ENCODE results near the gene OPN1MW3. TPM values are rescaled to one million over a fixed set of nuclear protein-coding genes. Genes with fewer than 3 reads are reported as not detected.
"Not testable (repeated sequence)": the region's sequence is repeated elsewhere in the genome, so short reads cannot be mapped to it uniquely, and the experiment has no call there.

The OPN1MW3 gene
- total RNA-seq, 1 experiment from 2014 or later = not detected

DNA sequence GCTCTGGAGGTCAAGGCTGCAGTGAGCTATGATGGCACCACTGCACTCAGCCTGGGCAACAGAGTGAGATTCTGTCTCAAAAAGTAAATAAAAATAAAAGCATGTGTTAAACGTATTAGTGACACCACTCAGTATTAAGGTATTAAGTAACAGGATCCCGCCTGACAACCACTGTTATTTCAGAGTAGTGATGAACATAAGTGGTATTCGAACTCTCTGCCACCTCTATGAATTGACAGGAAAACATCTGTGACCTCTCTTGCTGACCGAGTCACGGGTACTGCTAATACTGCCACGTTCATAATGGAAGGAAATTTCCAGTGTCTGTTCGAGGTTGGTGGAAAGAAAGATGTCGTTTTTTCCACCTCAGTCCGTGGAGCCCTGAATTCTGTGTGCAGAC is 30.7 kb upstream of the OPN1MW3 start:
- H4K8ac ChIP-seq (replicated peaks; ENCODE audit: insufficient read length, low read depth, low read length); H3K79me1 ChIP-seq (ENCODE audit: insufficient read depth, low read depth, low read length, poor library complexity, severe bottlenecking); H4K20me1 ChIP-seq (ENCODE audit: control insufficient read depth, insufficient read depth, insufficient read length); H3K9me3 ChIP-seq (ENCODE audit: control insufficient read depth, low read depth, low read length); H3K27me3 Mint-ChIP-seq (ENCODE audit: low read depth); H3K27me3 ChIP-seq (ENCODE audit: insufficient read depth, low read length); H3K4me1 Mint-ChIP-seq; H3K18ac ChIP-seq (ENCODE audit: insufficient read length, low read depth, low read length); H3K4me2 ChIP-seq (ENCODE audit: insufficient read depth, insufficient read length, low read length); H3T11ph ChIP-seq (ENCODE audit: low read length); H3K9ac ChIP-seq (ENCODE audit: extremely low read depth, insufficient read length, low read length); H2BK20ac ChIP-seq (ENCODE audit: low read depth, low read length, poor library complexity, severe bottlenecking); H3K4ac ChIP-seq (ENCODE audit: low read depth, low read length); H3K56ac ChIP-seq (ENCODE audit: insufficient read length, low read depth, low read length); H3K14ac ChIP-seq (ENCODE audit: insufficient read depth, low read length); H3K27ac Mint-ChIP-seq; H3K9me3 Mint-ChIP-seq; H2BK12ac ChIP-seq (ENCODE audit: insufficient read length, low read depth, low read length); DNase-seq; H2BK120ac ChIP-seq (ENCODE audit: low read depth, low read length, poor library complexity, severe bottlenecking); H3K79me2 ChIP-seq (ENCODE audit: insufficient read depth, low read length); H4K91ac ChIP-seq (ENCODE audit: insufficient read length, low read depth, low read length); H2AFZ ChIP-seq (ENCODE audit: low read length); H3K23ac ChIP-seq (ENCODE audit: insufficient read length, low read depth, low read length); H3K36me3 Mint-ChIP-seq (ENCODE audit: insufficient read depth in 1 of 3, low read depth in 3 of 3); H2AK5ac ChIP-seq (ENCODE audit: insufficient read length, low read length); H3K4me1 ChIP-seq (ENCODE audit: insufficient read depth, low read length); H2BK5ac ChIP-seq (ENCODE audit: insufficient read length, low read length); H3K27ac ChIP-seq (ENCODE audit: insufficient read length, low read depth, low read length); H3K4me3 Mint-ChIP-seq; H4K5ac ChIP-seq (ENCODE audit: insufficient read length, low read depth, low read length); H3K23me2 ChIP-seq (ENCODE audit: insufficient read length, low read depth, low read length, poor library complexity, severe bottlenecking); H2BK15ac ChIP-seq (ENCODE audit: low read depth, low read length): not testable (repeated sequence)
- WGBS (ENCODE audit: extremely low coverage, insufficient read length, low lambda C conversion rate) = no CpG with 5 or more reads among the region's 9 CpGs

DNA sequence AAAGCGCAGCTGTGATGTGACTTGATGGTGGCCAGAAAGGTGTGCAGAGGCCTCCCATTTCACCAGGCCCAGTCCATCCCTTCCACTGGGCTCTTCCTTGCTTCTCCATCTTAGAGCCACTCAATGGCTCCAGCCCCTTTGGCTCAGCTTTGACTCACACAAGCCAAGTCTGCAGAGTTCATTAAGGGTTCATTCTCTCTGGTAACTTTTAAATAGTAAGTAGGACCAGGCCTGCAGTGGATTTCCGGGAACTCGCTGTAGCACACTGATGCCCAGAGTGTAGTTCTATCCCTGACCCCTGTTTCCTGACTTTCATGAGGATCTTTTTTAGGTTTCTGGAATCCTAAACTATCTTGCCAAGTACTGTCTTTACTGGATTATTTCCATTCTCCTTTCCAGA is 25.9 kb upstream of the OPN1MW3 start:
- WGBS (ENCODE audit: extremely low coverage, insufficient read length, low lambda C conversion rate) = no CpG with 5 or more reads among the region's 3 CpGs
- H4K20me1 ChIP-seq (ENCODE audit: control insufficient read depth, insufficient read depth, insufficient read length); H3K18ac ChIP-seq (ENCODE audit: insufficient read length, low read depth, low read length); H3K9me3 Mint-ChIP-seq; H2BK20ac ChIP-seq (ENCODE audit: low read depth, low read length, poor library complexity, severe bottlenecking); H3K4ac ChIP-seq (ENCODE audit: low read depth, low read length); H3K4me2 ChIP-seq (ENCODE audit: insufficient read depth, insufficient read length, low read length); H2BK5ac ChIP-seq (ENCODE audit: insufficient read length, low read length); H2BK12ac ChIP-seq (ENCODE audit: insufficient read length, low read depth, low read length); H3K23ac ChIP-seq (ENCODE audit: insufficient read length, low read depth, low read length); H3K79me2 ChIP-seq (ENCODE audit: insufficient read depth, low read length); H2AFZ ChIP-seq (ENCODE audit: low read length); H3K27ac ChIP-seq (ENCODE audit: insufficient read length, low read depth, low read length); DNase-seq; H3K4me1 Mint-ChIP-seq; H2AK5ac ChIP-seq (ENCODE audit: insufficient read length, low read length); H3K14ac ChIP-seq (ENCODE audit: insufficient read depth, low read length); H3K9me3 ChIP-seq (ENCODE audit: control insufficient read depth, low read depth, low read length); H3K23me2 ChIP-seq (ENCODE audit: insufficient read length, low read depth, low read length, poor library complexity, severe bottlenecking); H3K79me1 ChIP-seq (ENCODE audit: insufficient read depth, low read depth, low read length, poor library complexity, severe bottlenecking); H3K56ac ChIP-seq (ENCODE audit: insufficient read length, low read depth, low read length); H2BK15ac ChIP-seq (ENCODE audit: low read depth, low read length); H3K27ac Mint-ChIP-seq; H3K27me3 Mint-ChIP-seq (ENCODE audit: low read depth); H4K91ac ChIP-seq (ENCODE audit: insufficient read length, low read depth, low read length); H4K5ac ChIP-seq (ENCODE audit: insufficient read length, low read depth, low read length); H4K8ac ChIP-seq (replicated peaks; ENCODE audit: insufficient read length, low read depth, low read length); H3K4me1 ChIP-seq (ENCODE audit: insufficient read depth, low read length); H3K36me3 Mint-ChIP-seq (ENCODE audit: insufficient read depth in 1 of 3, low read depth in 3 of 3); H3K27me3 ChIP-seq (ENCODE audit: insufficient read depth, low read length); H2BK120ac ChIP-seq (ENCODE audit: low read depth, low read length, poor library complexity, severe bottlenecking); H3K4me3 Mint-ChIP-seq; H3K9ac ChIP-seq (ENCODE audit: extremely low read depth, insufficient read length, low read length); H3T11ph ChIP-seq (ENCODE audit: low read length): not testable (repeated sequence)
